GM19099 (cell line): Measurements from ENCODE around the gene PABPN1.
A peak's percentile ranks its signal among the peaks of the same experiment; 100 is the strongest.

Experiments used
- POLR2A ChIP-seq: IDR thresholded peaks from 3 replicates; pipeline ENCODE4 v1.6.1; 2011; ENCODE audit warnings: low read depth; ENCODE audit not compliant: insufficient read length; ENCODE audit errors: extremely low read depth

Gene PABPN1

DNA sequence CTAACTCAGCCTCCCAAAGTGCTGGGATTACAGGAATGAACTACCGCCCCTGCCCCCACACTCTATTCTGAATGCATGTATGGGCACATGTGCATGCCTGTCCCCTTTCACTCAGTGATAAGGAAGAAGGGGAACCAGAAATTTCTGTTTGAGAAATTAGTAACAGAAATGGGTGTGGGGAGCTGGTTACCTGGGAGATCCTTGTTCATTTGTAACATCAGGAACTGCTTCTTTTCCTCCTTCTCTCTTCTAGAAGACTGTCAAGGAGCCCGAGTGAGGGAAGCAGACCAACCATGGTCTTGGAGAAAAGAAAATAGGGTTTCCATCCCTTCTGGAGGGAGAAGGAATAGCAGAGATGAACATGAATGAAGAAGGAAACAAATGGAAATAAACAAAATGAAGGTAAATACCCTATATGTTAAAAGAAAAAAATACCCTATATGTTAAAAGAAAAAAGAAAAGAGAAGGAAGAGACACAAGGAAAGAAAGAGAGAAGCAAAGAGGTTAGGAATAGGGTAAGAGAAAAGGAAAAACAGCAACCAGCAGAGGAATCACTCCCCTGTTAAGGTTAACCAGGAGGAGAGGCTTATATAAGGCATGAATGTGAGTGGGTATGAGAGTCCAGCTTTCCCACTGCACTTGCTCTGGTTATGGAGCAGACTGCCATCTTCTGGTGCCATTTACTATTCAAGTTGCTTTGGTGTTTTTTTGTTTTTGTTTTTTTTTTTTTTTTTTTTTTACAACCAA lies 21.9 kb upstream of the PABPN1 start:
- TF ChIP-seq POLR2A: no peak

DNA sequence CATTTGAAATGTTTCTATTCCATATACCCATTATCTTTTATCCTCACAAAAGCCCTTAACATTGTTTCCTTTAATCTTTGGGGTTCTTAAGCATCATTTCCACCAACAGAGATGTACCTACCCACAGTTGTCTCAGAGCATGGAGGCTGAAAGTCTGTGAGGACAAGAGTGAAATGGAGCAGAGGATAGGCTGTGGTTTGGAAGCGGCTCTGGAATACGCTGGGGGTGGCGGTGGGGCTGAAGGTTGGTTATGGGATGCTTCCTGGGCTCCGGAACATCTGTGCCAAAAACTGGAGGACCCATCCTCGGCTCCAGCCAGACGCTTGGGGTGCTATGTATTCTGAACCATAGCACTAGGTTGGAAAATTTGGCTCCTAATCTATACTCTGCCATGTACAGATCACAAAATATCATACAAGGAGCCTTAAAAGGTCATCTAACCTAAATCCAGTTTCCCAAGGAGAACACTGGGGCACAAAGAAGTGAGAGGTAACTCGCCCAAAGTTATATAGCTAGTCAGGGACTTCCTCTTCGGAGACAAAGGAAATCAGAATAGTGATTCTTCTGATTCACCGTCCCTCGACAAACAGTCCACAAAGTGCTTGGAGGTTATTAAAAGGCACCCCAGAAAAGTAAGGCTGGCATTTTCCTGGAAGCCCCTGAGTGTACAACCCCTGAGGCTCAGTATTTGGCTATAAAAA lies 21.1 kb upstream of the PABPN1 start:
- TF ChIP-seq POLR2A: no peak

DNA sequence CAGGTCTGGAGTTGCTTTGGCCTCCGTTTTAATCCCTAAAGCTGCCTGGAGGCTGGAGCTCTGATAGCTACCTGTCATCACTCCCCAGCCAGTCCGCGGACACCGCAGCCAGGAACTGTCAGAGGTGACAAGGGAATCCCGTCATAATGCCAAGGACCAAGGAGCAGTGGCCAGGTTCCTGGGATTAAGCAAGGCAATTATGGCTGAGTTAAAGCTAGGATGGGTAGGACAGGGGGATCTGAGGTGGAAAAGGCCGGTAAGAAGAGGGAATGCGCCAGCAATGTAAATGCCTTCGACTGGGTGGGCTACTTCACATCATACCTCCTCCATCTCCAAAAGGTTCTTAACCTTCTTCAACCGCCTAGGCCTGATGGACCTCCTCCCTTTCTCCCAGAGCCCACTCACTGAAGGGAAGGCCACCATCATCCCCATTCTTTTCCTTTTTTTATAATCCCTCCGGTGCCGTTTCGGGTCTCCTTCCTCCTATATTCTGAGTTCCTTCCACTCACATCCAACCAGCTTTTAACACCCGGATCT lies 20.5 kb upstream of the PABPN1 start:
- TF ChIP-seq POLR2A: no peak

DNA sequence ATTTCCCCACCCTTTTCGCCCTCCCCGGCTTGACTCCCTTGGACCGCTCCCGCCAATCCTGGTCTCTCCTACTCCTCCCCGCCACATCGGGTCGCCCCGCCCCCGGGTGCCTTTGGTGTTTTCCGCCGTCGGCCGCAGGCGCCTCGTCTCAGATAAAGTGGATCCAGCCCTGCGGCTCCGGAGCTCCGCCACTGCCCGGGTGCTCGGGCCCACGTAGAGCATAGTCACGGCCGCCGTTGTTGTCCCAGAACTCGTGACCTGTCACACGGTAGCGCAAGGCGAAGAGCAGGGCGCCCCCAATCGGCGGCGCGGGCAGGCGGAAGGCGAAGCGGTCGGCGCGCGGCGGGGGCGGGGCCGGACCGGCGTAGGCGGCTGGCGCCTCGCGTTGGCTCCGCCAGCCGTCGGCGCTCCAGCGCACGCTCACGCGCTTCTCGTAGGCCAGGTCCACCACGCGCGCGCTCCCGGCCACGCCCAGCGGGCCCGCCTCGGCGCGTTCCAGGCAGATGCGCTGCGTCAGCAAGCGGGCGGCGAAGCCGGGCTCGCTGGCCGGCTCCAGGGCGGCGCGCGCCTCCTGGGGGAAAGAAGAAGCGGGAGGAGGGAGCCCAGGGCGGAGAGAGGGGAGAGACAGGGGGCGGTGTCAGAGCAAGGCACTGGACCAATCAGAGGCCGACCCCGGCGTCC lies 19.8 kb upstream of the PABPN1 start:
- TF ChIP-seq POLR2A: peak; percentile 75

DNA sequence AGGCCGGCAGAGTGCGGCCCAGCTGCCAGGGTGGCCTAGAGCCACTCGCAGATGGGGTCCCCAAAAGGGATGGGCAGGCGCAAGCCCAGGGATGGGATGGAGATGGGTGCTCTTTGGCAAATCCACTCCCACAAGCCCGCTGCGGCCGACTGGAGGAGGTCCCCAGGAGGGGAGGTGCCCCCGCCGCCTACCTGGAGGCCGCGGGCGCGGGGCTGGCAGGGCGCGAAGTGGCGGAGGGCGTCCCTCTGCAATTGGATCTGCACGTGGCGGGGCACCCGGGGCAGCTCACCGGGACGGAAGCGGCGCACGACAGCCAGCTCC lies 19.3 kb upstream of the PABPN1 start:
- TF ChIP-seq POLR2A: peak; percentile 59

DNA sequence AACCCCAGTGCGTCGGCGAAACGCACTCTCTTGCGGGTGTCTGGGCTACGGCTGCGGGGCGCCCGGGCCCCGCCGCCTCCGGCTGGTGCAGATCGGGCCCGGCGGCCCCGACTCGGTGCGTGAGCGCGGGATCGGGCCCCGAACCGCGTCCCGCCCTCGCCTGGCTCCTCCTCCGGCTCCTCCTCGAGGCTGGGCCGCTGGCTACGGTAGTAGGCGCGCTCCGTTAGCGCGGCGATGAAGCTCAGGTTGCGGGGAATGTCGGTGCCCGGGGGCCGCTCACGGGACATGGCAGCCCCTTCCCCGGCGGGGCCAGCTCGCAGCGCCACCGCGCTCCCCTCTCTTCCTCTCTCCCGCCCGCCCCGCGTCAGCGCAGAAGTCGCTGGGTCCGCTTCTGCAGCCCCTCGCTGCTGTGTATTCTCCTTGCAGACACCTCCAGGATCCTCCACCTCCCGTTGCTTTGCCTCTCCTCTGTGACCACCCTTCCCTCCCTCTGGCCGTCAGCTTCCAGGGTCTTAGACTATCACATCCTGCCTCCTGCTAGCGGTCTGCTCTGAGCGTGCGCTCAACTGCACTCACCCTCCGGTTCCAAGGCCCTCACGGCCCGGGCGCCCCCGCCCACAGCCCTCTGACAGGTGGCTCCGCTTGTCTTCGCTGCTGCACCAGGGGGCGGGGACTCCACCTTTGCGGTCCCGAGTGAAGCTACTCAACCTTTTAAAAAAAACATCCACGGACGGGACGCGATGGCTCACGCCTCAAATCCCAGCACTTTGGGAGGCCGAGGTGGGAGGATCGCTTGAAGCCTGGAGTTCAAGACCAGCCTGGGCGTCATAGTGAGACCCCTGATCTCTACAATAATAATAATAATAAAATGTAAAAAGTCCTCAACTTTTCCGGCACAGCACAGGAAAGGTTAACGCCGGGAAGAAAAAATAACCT lies 18.7 kb upstream of the PABPN1 start, which contains the start of gene PPP1R3E:
Gene PPP1R3E (minus strand): TSS at position 570 of the 936 bp plus-strand sequence. CDS start 283 bp downstream, at position 287.
- peak; percentile 83 for TF ChIP-seq POLR2A

DNA sequence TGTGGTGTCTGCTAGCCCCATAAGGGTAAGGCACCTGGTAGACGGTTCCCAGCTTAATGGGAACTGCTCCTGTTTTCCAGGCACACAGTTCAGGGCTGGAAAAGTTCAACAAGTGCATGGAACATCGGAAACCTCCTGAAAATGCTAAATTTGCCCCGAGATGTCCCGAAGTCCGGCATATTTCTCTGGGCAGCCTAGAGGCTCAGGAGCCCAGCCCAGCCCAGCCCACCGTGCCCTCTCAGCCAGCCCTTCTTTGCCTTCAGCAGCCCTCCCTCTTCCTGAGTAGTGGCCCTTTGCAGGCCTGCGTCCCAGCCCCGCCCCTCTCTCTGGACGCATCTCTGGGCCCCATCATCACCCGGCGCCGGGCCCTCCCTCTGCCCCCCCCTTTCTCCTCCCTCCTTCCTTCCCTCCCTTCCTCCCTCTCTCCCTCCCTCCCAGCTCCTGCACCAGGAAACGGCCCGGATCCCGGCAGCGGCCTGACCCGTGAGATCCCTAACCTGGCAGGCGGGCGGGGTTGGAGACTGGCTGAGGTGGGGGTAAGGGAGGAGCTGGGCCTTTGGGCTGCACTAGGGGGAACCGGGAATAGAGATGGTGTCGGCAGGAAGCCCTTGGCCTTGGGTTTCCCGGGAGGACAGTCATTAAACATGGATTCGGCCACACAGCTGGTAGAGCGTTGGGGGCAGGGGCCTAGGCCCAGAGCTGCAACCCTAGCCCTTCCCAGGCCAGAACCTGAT lies 14.7 kb upstream of the PABPN1 start, which contains the start of gene BCL2L2:
Gene BCL2L2 (plus strand): TSS at position 422 of the 734 bp plus-strand sequence. CDS start 935 bp downstream, outside the sequence.
- TF ChIP-seq POLR2A: peak; percentile 84

DNA sequence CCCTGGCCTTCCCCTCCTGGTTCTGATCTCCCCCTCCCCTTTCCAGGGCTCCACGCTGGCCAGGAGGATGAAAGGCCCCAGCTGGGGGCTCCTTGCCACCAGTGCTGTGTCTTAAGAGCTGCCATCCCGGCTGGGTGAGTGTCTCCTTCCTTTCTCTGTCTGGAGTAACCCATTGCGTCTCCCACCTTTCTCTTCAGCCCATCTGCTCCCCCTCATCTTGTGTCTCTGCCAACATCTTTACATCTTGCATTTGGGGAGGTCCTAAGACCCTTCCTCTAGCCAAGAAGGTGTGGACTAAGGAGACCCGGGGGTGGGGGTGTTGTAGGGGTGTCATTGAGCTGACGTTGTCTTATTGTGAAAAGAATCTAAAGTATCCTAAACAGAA lies 14.1 kb upstream of the PABPN1 start:
- TF ChIP-seq POLR2A: no peak

DNA sequence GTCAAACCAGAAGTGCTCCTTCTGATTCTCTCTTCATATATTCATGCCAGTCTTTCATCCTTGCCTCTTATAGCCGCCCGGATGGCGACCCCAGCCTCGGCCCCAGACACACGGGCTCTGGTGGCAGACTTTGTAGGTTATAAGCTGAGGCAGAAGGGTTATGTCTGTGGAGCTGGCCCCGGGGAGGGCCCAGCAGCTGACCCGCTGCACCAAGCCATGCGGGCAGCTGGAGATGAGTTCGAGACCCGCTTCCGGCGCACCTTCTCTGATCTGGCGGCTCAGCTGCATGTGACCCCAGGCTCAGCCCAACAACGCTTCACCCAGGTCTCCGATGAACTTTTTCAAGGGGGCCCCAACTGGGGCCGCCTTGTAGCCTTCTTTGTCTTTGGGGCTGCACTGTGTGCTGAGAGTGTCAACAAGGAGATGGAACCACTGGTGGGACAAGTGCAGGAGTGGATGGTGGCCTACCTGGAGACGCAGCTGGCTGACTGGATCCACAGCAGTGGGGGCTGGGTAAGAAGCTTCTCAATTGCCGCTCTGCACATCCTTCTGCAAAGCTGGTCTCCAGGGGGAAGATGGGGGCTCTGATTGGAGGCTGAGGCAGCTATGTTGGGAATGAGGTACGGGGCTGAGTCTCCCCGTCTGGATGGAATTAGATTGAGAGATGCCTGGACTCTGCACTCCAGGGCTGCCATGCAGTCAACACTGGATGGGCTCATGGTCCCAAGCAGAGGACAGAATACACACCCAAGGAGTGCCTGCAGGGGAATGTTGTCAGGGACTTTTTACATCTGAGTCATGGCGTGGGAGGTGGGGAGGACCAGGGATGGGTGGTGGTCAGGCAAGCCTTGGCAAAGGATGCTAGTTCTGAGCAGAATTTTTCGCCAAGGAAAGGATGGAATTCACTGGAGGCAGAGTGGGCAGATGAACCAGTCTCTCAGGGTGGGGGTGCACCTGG lies 13.3 kb upstream of the PABPN1 start:
- TF ChIP-seq POLR2A: no peak

DNA sequence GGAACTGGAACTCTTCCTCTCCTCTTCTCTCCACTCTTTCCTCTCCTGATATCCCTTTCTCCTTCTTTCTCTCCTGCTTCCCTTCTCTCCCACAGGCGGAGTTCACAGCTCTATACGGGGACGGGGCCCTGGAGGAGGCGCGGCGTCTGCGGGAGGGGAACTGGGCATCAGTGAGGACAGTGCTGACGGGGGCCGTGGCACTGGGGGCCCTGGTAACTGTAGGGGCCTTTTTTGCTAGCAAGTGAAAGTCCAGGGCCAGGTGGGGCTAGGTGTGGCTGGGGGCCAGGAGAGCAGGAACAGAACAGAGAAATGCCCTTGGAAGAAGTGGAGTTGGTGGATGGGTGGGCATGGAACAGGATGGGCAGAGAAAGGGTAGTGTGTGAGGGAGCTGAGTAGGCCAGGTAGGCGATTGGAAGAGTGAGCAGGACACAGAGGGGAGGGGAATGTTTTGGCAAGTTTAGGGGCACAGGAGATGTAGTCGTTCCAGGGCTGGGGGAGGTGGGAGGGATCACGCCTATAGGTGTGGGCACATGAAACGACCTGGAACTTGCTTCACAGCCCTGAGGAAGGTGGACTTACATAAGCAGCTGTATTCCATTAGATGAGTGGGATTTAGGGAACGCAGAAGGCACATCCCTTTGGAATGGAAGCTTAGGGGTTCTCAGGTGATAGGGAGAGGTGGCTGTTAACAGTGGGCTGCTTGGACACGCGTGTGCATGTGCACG lies 12.4 kb upstream of the PABPN1 start:
- TF ChIP-seq POLR2A: no peak

DNA sequence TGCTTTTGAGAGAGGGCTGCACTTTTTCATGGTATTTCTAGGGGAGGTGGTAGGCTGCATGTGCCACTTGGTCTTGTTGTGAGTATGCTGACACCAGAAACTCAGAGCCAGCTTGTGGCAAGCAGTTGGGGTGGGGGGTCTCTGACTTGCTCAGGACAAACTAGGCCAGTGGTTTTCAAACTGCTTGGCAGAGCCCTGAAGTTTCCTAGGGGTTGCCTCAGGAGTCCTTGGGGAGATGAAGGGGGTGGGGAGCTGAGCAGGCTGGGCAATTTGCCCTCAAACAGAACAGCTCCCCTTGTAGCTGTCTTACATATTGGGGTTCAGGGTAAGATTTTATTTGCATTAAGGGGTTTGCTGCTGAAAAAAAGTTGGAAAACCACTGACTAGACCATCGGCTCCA lies 10.7 kb upstream of the PABPN1 start:
- no peak for TF ChIP-seq POLR2A

DNA sequence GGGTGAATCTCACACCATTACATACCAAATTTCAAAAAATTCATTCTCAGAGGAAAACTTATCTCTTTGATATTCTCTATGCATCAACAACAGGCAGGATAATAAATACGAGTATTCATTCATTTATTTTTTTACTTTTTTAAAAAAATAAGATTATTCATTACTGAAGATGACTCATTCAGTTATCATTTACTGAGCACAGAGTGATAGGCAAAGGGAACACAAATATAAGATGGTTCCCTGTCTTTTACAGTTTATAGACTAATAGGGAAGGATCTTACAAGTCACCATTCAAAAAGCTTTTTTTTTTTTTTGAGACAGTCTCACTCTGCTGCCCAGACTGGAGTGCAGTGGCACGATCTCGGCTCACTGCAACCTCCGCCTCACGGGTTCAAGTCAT lies 5.0 kb upstream of the PABPN1 start:
- no peak for TF ChIP-seq POLR2A
